Keratinocyte (primary cell): Measurements from ENCODE around the gene RCOR3.

Experiments
- CTCF ChIP-seq, 3 experiments: IDR thresholded peaks in 1 of 3; conservative IDR thresholded peaks in 1 of 3; optimal IDR thresholded peaks in 1 of 3; 2 replicates in 2 of 3; 3 replicates in 1 of 3; pipeline versions ENCODE3 to v1.5.1; 2011; ENCODE audit warnings: low read length in 3 of 3, mild to moderate bottlenecking in 3 of 3, moderate library complexity in 2 of 3, control low read depth in 1 of 3, inconsistent platforms in 1 of 3; ENCODE audit not compliant: insufficient read depth in 2 of 3; ENCODE audit errors: extremely low read depth in 1 of 3
- EZH2 ChIP-seq: IDR thresholded peaks from one replicate; pipeline ENCODE4 v1.6.1; 2012; ENCODE audit warnings: inconsistent platforms, mild to moderate bottlenecking, low read length, moderate library complexity

GRCh38 chr1:211318576-211319280 lies 59.6 kb downstream of the RCOR3 start:
- TF ChIP-seq CTCF (optimal IDR thresholded peaks at IDR 0.05 in 1 of 3, IDR thresholded peaks at IDR 0.05 in 1 of 3, conservative IDR thresholded peaks at IDR 0.05 in 1 of 3; ENCODE audit: extremely low read depth in 1 of 3, insufficient read depth in 2 of 3, low read length in 3 of 3) (no peak), EZH2 (no peak)
